Panc1 (cell line): ENCODE measurements around the gene ITGA8.

Source experiments
- CTCF ChIP-seq: fragments of 450-650 bp; IDR thresholded peaks from 2 replicates; pipeline ENCODE4 v1.5.1; 2017; ENCODE audit warnings: mild to moderate bottlenecking
- POLR2AphosphoS5 ChIP-seq: IDR thresholded peaks from 2 replicates; pipeline ENCODE4 v1.6.1; 2012; ENCODE audit warnings: mild to moderate bottlenecking, low read depth, low read length, moderate library complexity
- REST ChIP-seq, 2 experiments: IDR thresholded peaks; 2 replicates each; pipeline ENCODE4 v1.6.1; 2011 to 2012; ENCODE audit warnings: low read depth in 2 of 2, control low read depth in 1 of 2, low read length in 1 of 2, mild to moderate bottlenecking in 1 of 2, moderate library complexity in 1 of 2; ENCODE audit not compliant: insufficient read depth in 1 of 2
- SIN3A ChIP-seq: IDR thresholded peaks from 2 replicates; pipeline ENCODE4 v1.6.1; 2012; ENCODE audit warnings: low read depth, mild to moderate bottlenecking, low read length, moderate library complexity, borderline replicate concordance; ENCODE audit not compliant: insufficient read depth

- TF ChIP-seq CTCF (no peak), REST (IDR thresholded peaks at IDR 0.05; ENCODE audit: insufficient read depth in 1 of 2, low read depth in 2 of 2, low read length in 1 of 2) (no peak), POLR2AphosphoS5 (no peak), SIN3A (no peak)
These were observed 174.5 kb downstream of the ITGA8 start for GRCh38 chr10:15545266-15545665.
